Spleen (tissue), 11 donors: ENCODE results near the gene ROBO1. TPM values are rescaled to one million over a fixed set of nuclear protein-coding genes. Genes with fewer than 3 reads are reported as not detected.

Source experiments
- DNase-seq: peaks from one replicate; pipeline ENCODE4 v3.0.0-alpha.2; 2020
- H3K27ac ChIP-seq, 8 donors: fragments of 200-600 bp; sonication (generic) in 7 of 8; 1 replicate in 4 of 8; 2 replicates in 4 of 8; pipeline versions ENCODE4 v1.5.0 to v1.8.0; 2016 to 2021; ENCODE audit warnings: inconsistent platforms in 4 of 8, mild to moderate bottlenecking in 4 of 8, moderate library complexity in 1 of 8
- H3K27me3 ChIP-seq, 7 donors: fragments of 200-600 bp; sonication (generic) in 6 of 7; replicated peaks in 1 of 7; 1 replicate in 4 of 7; 2 replicates in 3 of 7; pipeline versions ENCODE4 v1.5.0 to v1.8.0; 2016 to 2021; ENCODE audit warnings: inconsistent platforms in 3 of 7, mild to moderate bottlenecking in 1 of 7
- H3K36me3 ChIP-seq, 6 donors: fragments of 200-600 bp; sonication (generic) in 5 of 6; 1 replicate in 4 of 6; 2 replicates in 2 of 6; pipeline versions ENCODE4 v1.5.0 to v1.8.0; 2016 to 2021; ENCODE audit warnings: inconsistent platforms in 2 of 6
- H3K4me1 ChIP-seq, 6 donors: fragments of 200-600 bp; sonication (generic) in 5 of 6; 1 replicate in 3 of 6; 2 replicates in 3 of 6; pipeline versions ENCODE4 v1.5.0 to v1.8.0; 2016 to 2021; ENCODE audit warnings: inconsistent platforms in 3 of 6
- H3K4me3 ChIP-seq, 8 donors: fragments of 200-600 bp; sonication (generic) in 7 of 8; 1 replicate in 4 of 8; 2 replicates in 4 of 8; pipeline versions ENCODE4 v1.5.0 to v1.8.0; 2016 to 2021; ENCODE audit warnings: inconsistent platforms in 4 of 8, mild to moderate bottlenecking in 4 of 8, moderate library complexity in 2 of 8
- H3K9me3 ChIP-seq, 8 donors: fragments of 200-600 bp; sonication (generic) in 7 of 8; 1 replicate in 4 of 8; 2 replicates in 4 of 8; pipeline versions ENCODE4 v1.5.0 to v1.8.0; 2016 to 2021; ENCODE audit warnings: inconsistent platforms in 4 of 8
- POLR2A ChIP-seq, 3 donors: fragments of 450-650 bp; IDR thresholded peaks; one replicate each; pipeline ENCODE4 v1.5.1; 2017; ENCODE audit warnings: antibody characterized with exemption in 3 of 3, mild to moderate bottlenecking in 1 of 3
- POLR2AphosphoS5 ChIP-seq, 3 donors: sonication (generic); formaldehyde crosslinking; IDR thresholded peaks; one replicate each; pipeline ENCODE4 v1.5.1; 2017; ENCODE audit warnings: antibody characterized with exemption in 3 of 3
- WGBS, 5 donors: extraction: QIAGEN DNeasy Blood & Tissue Kit in 3 of 5; methylation state at CpG; one replicate each; pipeline versions ENCODE4 v1.1.5 to v1.1.7; 2013 to 2018; 5-methylcytosine and 5-hydroxymethylcytosine counted together
- intact Hi-C: fragments of 100-400 bp; cut with DNase I; formaldehyde crosslinking; loops from one replicate; pipeline ENCODE4 v1.15.0; 2023; ENCODE audit warnings: low total_unique reads
- polyA plus RNA-seq, 3 donors: library from polyadenylated mRNA; stranded (reverse); fragments of 200-250 nt; gene quantifications; one replicate each; pipeline ENCODE4 v1.2.1, GENCODE V29; 2013
- total RNA-seq, 7 donors: library from RNA; depleted of rRNA in 3 of 7; stranded (reverse); fragments of >200 nt in 3 of 7; fragmentation: NEBNext Ultra II Directional in 4 of 7; extraction: Animal tissue kit (Norgen Biotek cat#: 25700) in 4 of 7; gene quantifications; one replicate each; pipeline versions ENCODE4 v1.1.0 to v1.2.1, GENCODE V29; 2016 to 2021
- TF ChIP-seq, protein P1 (sequence below), 11 experiments: fragments of 200-600 bp in 7 of 11; fragments of 450-650 bp in 4 of 11; sonication (generic) in 4 of 11; IDR thresholded peaks in 8 of 11; conservative IDR thresholded peaks in 3 of 11; 1 replicate in 7 of 11; 2 replicates in 4 of 11; pipeline versions ENCODE4 v1.4.0 to v1.8.0; 2016 to 2021; ENCODE audit warnings: antibody characterized with exemption in 11 of 11, inconsistent platforms in 4 of 11, mild to moderate bottlenecking in 1 of 11
- donor health status: healthy with polysubstance abuse.
- donor health status: DM: no; HTN: no; CAD: no; lungs with moderate emphysema.
- donor health status: DM: no; HTN: no; CAD: no.
- donor health status: Bipolar disorder and iron deficiency.
- donor health status: healthy.
- donor health status: DM: no; HTN: no; CAD: no.
- donor health status: DM: yes; HTN: yes; CAD: no.

The ROBO1 gene
- total and polyA plus RNA-seq, 10 donors: 3.4 to 37.3 (median 26.0) TPM

DNA sequence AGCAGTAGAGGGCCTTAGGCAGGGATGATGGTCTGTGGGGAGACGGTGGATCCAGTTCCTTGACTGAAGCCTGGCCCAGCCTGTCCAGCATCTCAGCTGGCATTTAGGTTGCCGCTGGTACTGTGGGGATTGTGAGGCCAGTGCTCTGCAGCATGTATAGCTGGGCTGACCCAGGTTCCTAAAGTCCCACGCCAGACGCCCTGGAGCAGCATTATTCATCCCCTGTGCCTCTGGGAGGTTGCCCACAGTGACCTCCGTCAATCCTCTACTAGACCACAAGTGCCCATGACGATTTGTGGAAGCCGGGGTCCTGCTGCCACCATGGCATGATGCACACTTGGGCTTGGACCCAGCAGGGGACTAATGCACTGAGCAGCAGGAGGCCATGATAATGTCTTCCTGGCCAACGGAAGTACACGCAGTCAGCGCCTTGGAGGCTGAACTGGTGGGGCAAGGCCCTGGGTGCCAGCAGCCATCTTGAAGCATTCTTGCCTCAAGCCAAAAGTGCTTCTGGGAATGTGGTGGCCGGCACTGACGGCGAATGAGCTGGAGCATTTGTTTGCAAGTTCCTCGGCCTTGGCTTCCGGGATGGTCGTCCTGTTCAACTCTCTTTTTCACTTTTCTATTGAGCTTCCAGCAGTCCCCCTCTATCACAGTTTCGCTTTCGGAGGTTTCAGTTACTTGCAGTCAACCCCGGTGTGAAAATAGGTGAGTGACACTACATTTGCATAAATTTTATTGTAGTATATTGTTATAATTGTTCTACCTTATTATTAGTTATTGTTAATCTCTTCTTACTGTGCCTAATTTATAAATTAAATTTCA lies 949.4 kb downstream of the ROBO1 start:
- WGBS, 5 donors: 91 to 98% (median 92%) methylated on average over 19 of the region's 19 CpGs
- intact Hi-C loops: no loop called here
- no peak for DNase-seq

GRCh38 chr3:78814893-78815562 lies 952.8 kb downstream of the ROBO1 start:
- Histone ChIP-seq H3K36me3 (no peaks in the 10 kb centered on the region), H3K27me3 (no peaks in the 10 kb centered on the region), H3K27ac (no peak overlapping the region), H3K9me3 (peaks cover 0 to 7% (median 0%) of the 10 kb centered on the region in 8 donors), H3K4me1 (no peaks in the 10 kb centered on the region), H3K4me3 (no peak overlapping the region)
- DNase-seq: no peak
- 87 to 95% (median 88%) methylated on average over 3 of the region's 3 CpGs for WGBS, 5 donors
- TF ChIP-seq, protein P1, sequence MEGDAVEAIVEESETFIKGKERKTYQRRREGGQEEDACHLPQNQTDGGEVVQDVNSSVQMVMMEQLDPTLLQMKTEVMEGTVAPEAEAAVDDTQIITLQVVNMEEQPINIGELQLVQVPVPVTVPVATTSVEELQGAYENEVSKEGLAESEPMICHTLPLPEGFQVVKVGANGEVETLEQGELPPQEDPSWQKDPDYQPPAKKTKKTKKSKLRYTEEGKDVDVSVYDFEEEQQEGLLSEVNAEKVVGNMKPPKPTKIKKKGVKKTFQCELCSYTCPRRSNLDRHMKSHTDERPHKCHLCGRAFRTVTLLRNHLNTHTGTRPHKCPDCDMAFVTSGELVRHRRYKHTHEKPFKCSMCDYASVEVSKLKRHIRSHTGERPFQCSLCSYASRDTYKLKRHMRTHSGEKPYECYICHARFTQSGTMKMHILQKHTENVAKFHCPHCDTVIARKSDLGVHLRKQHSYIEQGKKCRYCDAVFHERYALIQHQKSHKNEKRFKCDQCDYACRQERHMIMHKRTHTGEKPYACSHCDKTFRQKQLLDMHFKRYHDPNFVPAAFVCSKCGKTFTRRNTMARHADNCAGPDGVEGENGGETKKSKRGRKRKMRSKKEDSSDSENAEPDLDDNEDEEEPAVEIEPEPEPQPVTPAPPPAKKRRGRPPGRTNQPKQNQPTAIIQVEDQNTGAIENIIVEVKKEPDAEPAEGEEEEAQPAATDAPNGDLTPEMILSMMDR (IDR thresholded peaks at IDR 0.05 in 8 of 11, conservative IDR thresholded peaks at IDR 0.05 in 3 of 11): no peak
- TF ChIP-seq POLR2AphosphoS5 (IDR thresholded peaks at IDR 0.05): no peak
- TF ChIP-seq POLR2A (IDR thresholded peaks at IDR 0.05): no peak
- intact Hi-C loops: no loop called here

More for the DNA sequence above, 949.4 kb downstream of the ROBO1 start:
- no peaks in the 10 kb centered on the region for H3K36me3 ChIP-seq
- H3K9me3 ChIP-seq: peaks cover 0 to 7% (median 0%) of the 10 kb centered on the region in 8 donors
- no peak overlapping the region for H3K4me3 ChIP-seq
- H3K27me3 ChIP-seq: no peaks in the 10 kb centered on the region
- TF ChIP-seq, protein P1 (IDR thresholded peaks at IDR 0.05 in 8 of 11, conservative IDR thresholded peaks at IDR 0.05 in 3 of 11): no peak
- no peak for TF ChIP-seq POLR2A (IDR thresholded peaks at IDR 0.05)
- no peak for TF ChIP-seq POLR2AphosphoS5 (IDR thresholded peaks at IDR 0.05)
- H3K27ac ChIP-seq: no peak overlapping the region
- no peaks in the 10 kb centered on the region for H3K4me1 ChIP-seq

DNA sequence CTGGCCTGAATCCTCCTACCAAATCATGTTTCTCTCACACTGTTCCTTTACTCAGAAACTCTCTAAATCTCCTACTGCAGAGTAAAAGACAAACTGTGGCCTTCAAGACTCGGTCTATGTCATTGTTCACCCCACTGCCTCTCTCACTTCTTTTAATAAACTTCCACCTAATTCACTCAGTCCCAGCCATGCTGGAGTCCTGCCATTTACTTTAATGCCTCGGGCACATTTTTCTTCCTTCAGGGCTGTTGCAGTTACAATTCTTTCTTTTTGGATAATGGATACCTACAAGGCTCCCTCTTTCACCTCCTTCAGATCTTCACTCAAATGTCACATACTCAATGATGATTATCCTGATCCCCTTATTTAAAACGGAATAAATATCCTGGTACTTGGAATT lies 955.6 kb downstream of the ROBO1 start:
- Histone ChIP-seq H3K4me3 (no peak overlapping the region), H3K36me3 (no peaks in the 10 kb centered on the region), H3K9me3 (peaks cover 0 to 6% (median 0%) of the 10 kb centered on the region in 8 donors), H3K27ac (no peak overlapping the region), H3K4me1 (no peaks in the 10 kb centered on the region), H3K27me3 (no peaks in the 10 kb centered on the region)
- intact Hi-C loops: no loop called here
- no peak for TF ChIP-seq POLR2AphosphoS5 (IDR thresholded peaks at IDR 0.05)
- no peak for TF ChIP-seq POLR2A (IDR thresholded peaks at IDR 0.05)
- TF ChIP-seq, protein P1 (IDR thresholded peaks at IDR 0.05 in 8 of 11, conservative IDR thresholded peaks at IDR 0.05 in 3 of 11): no peak
- WGBS, 5 donors: 70 to 87% (median 78%) methylated on average over 3 of the region's 3 CpGs
- no peak for DNase-seq

- Histone ChIP-seq H3K4me3 (no peak overlapping the region), H3K9me3 (peaks cover 0 to 6% (median 0%) of the 10 kb centered on the region in 8 donors), H3K36me3 (no peaks in the 10 kb centered on the region), H3K4me1 (peaks cover 0 to 3% (median 0%) of the 10 kb centered on the region in 6 donors), H3K27ac (no peak overlapping the region), H3K27me3 (no peaks in the 10 kb centered on the region)
- intact Hi-C loops: no loop called here
- no peak for DNase-seq
- 76 to 86% (median 82%) methylated on average over 4 of the region's 4 CpGs for WGBS, 5 donors
- TF ChIP-seq, protein P1 (IDR thresholded peaks at IDR 0.05 in 8 of 11, conservative IDR thresholded peaks at IDR 0.05 in 3 of 11): no peak
- TF ChIP-seq POLR2A (IDR thresholded peaks at IDR 0.05) (no peak), POLR2AphosphoS5 (IDR thresholded peaks at IDR 0.05) (no peak)
Measured at GRCh38 chr3:78809966-78810365, 957.8 kb downstream of the ROBO1 start.
